Right atrium auricular region (tissue), 2 donors: ENCODE results near the gene MAP1LC3B2. TPM values are rescaled to one million over a fixed set of nuclear protein-coding genes. Genes with fewer than 3 reads are reported as not detected.

Experiments used
- DNase-seq: peaks from one replicate; pipeline ENCODE4 v3.0.0-alpha.2; 2019; ENCODE audit warnings: low spot score
- H3K27ac ChIP-seq, 2 donors: fragments of 200-600 bp; sonication (generic); 1 replicate in 1 of 2; 2 replicates in 1 of 2; pipeline ENCODE4 v1.5.1; 2016 to 2019
- H3K27me3 ChIP-seq, 2 donors: fragments of 200-600 bp; sonication (generic); one replicate each; pipeline versions ENCODE4 v1.5.1 to v1.6.0; 2017 to 2019
- H3K36me3 ChIP-seq: fragments of 200-600 bp; sonication (generic); one replicate; pipeline ENCODE4 v1.5.1; 2016
- H3K4me1 ChIP-seq, 2 donors: fragments of 200-600 bp; sonication (generic); one replicate each; pipeline versions ENCODE4 v1.5.1 to v1.6.0; 2017 to 2019
- H3K4me3 ChIP-seq, 2 donors: fragments of 200-600 bp; sonication (generic); 1 replicate in 1 of 2; 2 replicates in 1 of 2; pipeline ENCODE4 v1.5.1; 2017 to 2019; ENCODE audit warnings: mild to moderate bottlenecking in 1 of 2, moderate library complexity in 1 of 2
- H3K9me3 ChIP-seq, 2 donors: fragments of 200-600 bp; sonication (generic); one replicate each; pipeline ENCODE4 v1.5.1; 2019
- CTCF ChIP-seq, 2 donors: fragments of 200-600 bp; sonication (generic); IDR thresholded peaks; one replicate each; pipeline ENCODE4 v1.5.1; 2019; ENCODE audit warnings: antibody characterized with exemption in 2 of 2
- total RNA-seq, 2 donors: library from RNA; depleted of rRNA; stranded (reverse); fragments of >200 nt; gene quantifications; one replicate each; pipeline ENCODE4 v1.1.0, GENCODE V29; 2016

The MAP1LC3B2 gene
- total RNA-seq, 2 donors from 2014 or later, result 1.0 to 1.4 TPM

DNA sequence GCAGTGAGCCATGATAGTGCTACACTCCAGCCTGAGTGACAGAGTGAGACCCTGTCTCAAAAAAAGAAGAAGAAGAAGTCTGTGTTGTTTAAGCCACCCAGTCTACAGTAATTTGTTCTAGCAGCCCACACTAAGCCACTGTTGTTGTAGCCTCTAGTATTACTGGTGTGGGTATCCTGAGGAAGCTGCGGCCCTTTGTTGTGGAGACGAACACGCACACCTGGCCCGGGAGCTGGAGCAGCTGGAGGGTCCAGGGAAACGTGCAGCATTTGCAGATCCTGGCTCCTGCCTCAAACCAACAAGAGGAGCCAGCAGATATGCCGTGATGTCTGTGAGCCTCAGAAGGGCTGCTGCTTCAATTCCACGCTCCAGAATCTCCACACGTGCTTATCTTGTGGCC lies 65.3 kb downstream of the MAP1LC3B2 start:
- no peaks in the 10 kb centered on the region for H3K27me3 ChIP-seq
- H3K4me3 ChIP-seq, result no peak overlapping the region
- no peaks in the 10 kb centered on the region for H3K36me3 ChIP-seq
- H3K4me1 ChIP-seq, result peaks cover 0 to 13% of the 10 kb centered on the region in 2 donors
- no peak for TF ChIP-seq CTCF (IDR thresholded peaks at IDR 0.05)
- H3K9me3 ChIP-seq, result peaks cover 3 to 11% of the 10 kb centered on the region in 2 donors
- DNase-seq, result no peak
- no peak overlapping the region for H3K27ac ChIP-seq

DNA sequence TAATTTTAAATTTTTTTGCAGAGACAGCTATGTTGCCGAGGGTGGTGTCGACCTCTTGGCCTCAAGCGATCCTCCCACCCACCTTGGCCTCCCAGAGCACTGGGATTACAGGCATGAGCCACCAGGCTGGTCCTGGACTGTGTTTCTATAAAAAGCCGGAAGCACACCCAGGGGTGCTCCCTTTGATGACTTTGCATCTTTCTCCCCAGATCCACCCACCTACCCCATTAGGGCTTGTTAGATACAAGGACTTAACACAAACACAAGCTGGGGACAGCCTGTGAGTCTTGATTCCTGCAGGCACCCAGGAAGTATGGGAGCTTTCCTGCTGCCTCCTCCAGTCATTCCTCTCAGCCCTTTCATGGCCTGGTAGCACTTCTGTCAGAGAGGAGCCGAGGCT lies 67.0 kb downstream of the MAP1LC3B2 start:
- H3K9me3 ChIP-seq, result peaks cover 3 to 11% of the 10 kb centered on the region in 2 donors
- no peak for DNase-seq
- no peaks in the 10 kb centered on the region for H3K36me3 ChIP-seq
- H3K27me3 ChIP-seq, result no peaks in the 10 kb centered on the region
- H3K4me1 ChIP-seq, result peaks cover 0 to under 1% of the 10 kb centered on the region in 2 donors
- no peak overlapping the region for H3K27ac ChIP-seq
- no peak for TF ChIP-seq CTCF (IDR thresholded peaks at IDR 0.05)
- H3K4me3 ChIP-seq, result no peak overlapping the region

Other genes starting within 250 kb of the MAP1LC3B2 start
- 10 to 100 TPM in 1 of 2 donors, 1 to 10 TPM in 1; 9.4 to 12.0 TPM for gene SPRING1, start 178.7 kb downstream of the MAP1LC3B2 start, total RNA-seq
- 1 to 10 TPM in 1 of 2 donors, under 1 TPM in 1; 0.89 to 1.1 TPM for gene RNFT2, start 178.9 kb downstream of the MAP1LC3B2 start, total RNA-seq